Stomach (tissue), 9 donors: ENCODE data around the gene ETS1. TPM values are rescaled to one million over a fixed set of nuclear protein-coding genes. Genes with fewer than 3 reads are reported as not detected.

Experiments
- DNase-seq, 2 donors: peaks; one replicate each; pipeline versions ENCODE4 v3.0.0 to v3.0.0-alpha.2; 2013 to 2019
- H3K27ac ChIP-seq, 5 donors: fragments of 200-600 bp in 4 of 5; sonication (generic) in 4 of 5; one replicate each; pipeline ENCODE4 v1.5.1; 2013 to 2019; ENCODE audit warnings: mild to moderate bottlenecking in 1 of 5, moderate library complexity in 1 of 5
- H3K27me3 ChIP-seq, 3 donors: fragments of 200-600 bp; sonication (generic); one replicate each; pipeline ENCODE4 v1.5.1; 2017 to 2019; ENCODE audit warnings: mixed run types in 1 of 3
- H3K36me3 ChIP-seq, 4 donors: fragments of 200-600 bp; sonication (generic); 1 replicate in 3 of 4; 2 replicates in 1 of 4; pipeline ENCODE4 v1.5.1; 2016 to 2019
- H3K4me1 ChIP-seq, 4 donors: fragments of 200-600 bp; sonication (generic); one replicate each; pipeline ENCODE4 v1.5.1; 2016 to 2019
- H3K4me3 ChIP-seq, 4 donors: fragments of 200-600 bp; sonication (generic) in 3 of 4; one replicate each; pipeline ENCODE4 v1.5.1; 2016 to 2019; ENCODE audit warnings: mild to moderate bottlenecking in 1 of 4
- H3K9me3 ChIP-seq, 4 donors: fragments of 200-600 bp; sonication (generic); one replicate each; pipeline ENCODE4 v1.5.1; 2016 to 2019
- EP300 ChIP-seq: sonication (generic); formaldehyde crosslinking; IDR thresholded peaks from one replicate; pipeline ENCODE4 v1.6.1; 2017; ENCODE audit warnings: antibody characterized with exemption
- POLR2A ChIP-seq, 4 donors: fragments of 450-650 bp; IDR thresholded peaks; one replicate each; pipeline ENCODE4 v1.6.1; 2016; ENCODE audit warnings: antibody characterized with exemption in 4 of 4, control low read depth in 2 of 4, mild to moderate bottlenecking in 1 of 4, moderate library complexity in 1 of 4
- POLR2AphosphoS5 ChIP-seq, 3 donors: sonication (generic); formaldehyde crosslinking; IDR thresholded peaks; one replicate each; pipeline ENCODE4 v1.6.1; 2016; ENCODE audit warnings: antibody characterized with exemption in 3 of 3
- whole genome bisulfite sequencing, 5 donors: extraction: QIAGEN DNeasy Blood & Tissue Kit in 3 of 5; methylation state at CpG; one replicate each; pipeline versions ENCODE4 v1.1.5 to v1.1.7; 2013 to 2018; 5-methylcytosine and 5-hydroxymethylcytosine counted together
- intact Hi-C: fragments of 100-400 bp; cut with DNase I; formaldehyde crosslinking; loops from one replicate; pipeline ENCODE4 v1.15.1; 2023; ENCODE audit warnings: low total_unique reads
- polyA plus RNA-seq, 3 donors: library from polyadenylated mRNA; stranded (reverse); fragments of 200-250 nt; gene quantifications; one replicate each; pipeline ENCODE4 v1.2.3, GENCODE V29; 2013
- total RNA-seq, 5 donors: library from RNA; depleted of rRNA; stranded (reverse); fragments of >200 nt; gene quantifications; one replicate each; pipeline versions ENCODE4 v1.1.0 to v1.2.3, GENCODE V29; 2014 to 2016
- TF ChIP-seq, protein P1 (sequence below), 7 experiments: fragments of 450-650 bp in 4 of 7; fragments of 200-600 bp in 3 of 7; sonication (generic) in 3 of 7; IDR thresholded peaks; one replicate each; pipeline ENCODE4 v1.5.1; 2016 to 2019; ENCODE audit warnings: antibody characterized with exemption in 7 of 7, control low read depth in 2 of 7, mild to moderate bottlenecking in 1 of 7
- donor health status: healthy with polysubstance abuse.
- donor health status: Bipolar disorder and iron deficiency.
- donor health status: healthy.

The ETS1 gene
- total and polyA plus RNA-seq, 8 donors: 7.0 to 72.5 (median 22.5) TPM

DNA sequence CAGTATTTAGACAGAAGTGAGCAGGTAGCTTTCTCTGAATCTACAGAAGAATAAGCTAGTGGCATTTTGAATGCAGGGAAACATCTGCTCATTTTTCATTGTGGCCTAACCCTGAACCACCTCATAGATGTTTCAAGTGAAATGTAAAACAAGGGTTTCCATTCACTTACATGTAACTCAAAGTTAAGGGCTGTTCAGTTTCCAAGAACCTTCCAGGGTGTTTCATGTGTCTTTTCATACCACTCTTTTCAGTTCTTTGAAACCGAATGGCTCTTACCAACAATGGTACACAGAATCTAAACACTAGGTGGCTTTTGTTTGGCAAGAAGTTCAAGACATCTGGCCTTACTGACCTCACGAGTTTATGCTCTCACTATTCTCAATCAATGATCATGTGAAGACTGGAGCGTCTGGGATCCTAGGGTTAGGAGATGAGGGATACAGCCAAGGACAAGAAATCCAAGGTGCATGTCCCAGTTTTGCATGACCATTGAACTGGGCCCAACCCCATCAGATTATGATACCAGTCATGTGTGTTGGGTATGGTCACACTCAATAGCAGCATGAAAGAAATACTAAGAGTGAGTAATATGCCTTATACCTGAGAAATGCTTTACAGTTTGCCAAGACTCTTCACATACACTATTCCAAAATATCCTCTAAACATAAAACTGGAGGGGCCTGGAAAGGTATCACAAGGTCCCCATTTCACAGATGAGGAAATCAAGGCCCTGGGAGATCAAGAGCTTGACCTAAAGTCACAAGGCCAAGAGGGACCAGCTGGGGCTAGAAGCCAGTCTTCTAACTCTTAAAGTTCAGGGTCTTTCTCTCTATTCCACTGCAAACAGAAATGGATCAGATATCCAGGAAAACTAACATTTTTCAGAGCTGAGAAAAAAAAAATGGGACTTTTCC, 92.7 kb downstream of the ETS1 start:
- H3K27ac ChIP-seq: peak overlapping the region in 4 of 5 donors; percentile 13 to 88 (median 74)

DNA sequence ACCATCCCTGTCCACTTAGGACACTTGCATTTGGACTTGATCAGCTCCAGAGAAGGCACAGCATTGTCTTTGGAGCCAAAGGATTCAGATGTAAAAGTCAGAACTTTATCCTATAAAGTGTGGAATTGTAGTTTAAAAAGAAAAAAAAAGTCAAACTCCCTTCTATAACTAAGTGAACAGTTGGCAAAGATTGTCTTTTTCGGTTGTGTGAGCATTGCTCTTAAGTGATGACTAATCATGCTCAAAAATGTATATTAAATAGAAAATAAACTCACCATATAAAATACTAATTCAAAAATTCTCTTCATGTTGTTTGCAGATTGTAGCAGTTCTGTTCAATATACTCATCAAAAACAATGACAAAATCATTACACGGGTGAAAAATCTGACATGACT, 93.8 kb downstream of the ETS1 start:
- Histone ChIP-seq H3K9me3 (no peaks in the 10 kb centered on the region), H3K27me3 (no peaks in the 10 kb centered on the region), H3K4me3 (no peak overlapping the region), H3K4me1 (peaks cover 40 to 85% (median 48%) of the 10 kb centered on the region in 4 donors), H3K27ac (peak overlapping the region in 4 of 5 donors; percentile 34 to 65 (median 38)), H3K36me3 (peaks cover 16 to 19% (median 18%) of the 10 kb centered on the region in 4 donors)
- WGBS, 5 donors: 69 to 78% (median 71%) methylated on average over 2 of the region's 2 CpGs
- TF ChIP-seq POLR2A (IDR thresholded peaks at IDR 0.05): no peak
- TF ChIP-seq POLR2AphosphoS5 (IDR thresholded peaks at IDR 0.05): no peak
- TF ChIP-seq, protein P1, sequence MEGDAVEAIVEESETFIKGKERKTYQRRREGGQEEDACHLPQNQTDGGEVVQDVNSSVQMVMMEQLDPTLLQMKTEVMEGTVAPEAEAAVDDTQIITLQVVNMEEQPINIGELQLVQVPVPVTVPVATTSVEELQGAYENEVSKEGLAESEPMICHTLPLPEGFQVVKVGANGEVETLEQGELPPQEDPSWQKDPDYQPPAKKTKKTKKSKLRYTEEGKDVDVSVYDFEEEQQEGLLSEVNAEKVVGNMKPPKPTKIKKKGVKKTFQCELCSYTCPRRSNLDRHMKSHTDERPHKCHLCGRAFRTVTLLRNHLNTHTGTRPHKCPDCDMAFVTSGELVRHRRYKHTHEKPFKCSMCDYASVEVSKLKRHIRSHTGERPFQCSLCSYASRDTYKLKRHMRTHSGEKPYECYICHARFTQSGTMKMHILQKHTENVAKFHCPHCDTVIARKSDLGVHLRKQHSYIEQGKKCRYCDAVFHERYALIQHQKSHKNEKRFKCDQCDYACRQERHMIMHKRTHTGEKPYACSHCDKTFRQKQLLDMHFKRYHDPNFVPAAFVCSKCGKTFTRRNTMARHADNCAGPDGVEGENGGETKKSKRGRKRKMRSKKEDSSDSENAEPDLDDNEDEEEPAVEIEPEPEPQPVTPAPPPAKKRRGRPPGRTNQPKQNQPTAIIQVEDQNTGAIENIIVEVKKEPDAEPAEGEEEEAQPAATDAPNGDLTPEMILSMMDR (IDR thresholded peaks at IDR 0.05): no peak
- TF ChIP-seq EP300: no peak
- no peak for DNase-seq
- intact Hi-C loops: no loop called here

More for the DNA sequence above, 92.7 kb downstream of the ETS1 start:
- H3K4me3 ChIP-seq: no peak overlapping the region
- H3K36me3 ChIP-seq: peaks cover 6 to 8% (median 7%) of the 10 kb centered on the region in 4 donors
- no peaks in the 10 kb centered on the region for H3K27me3 ChIP-seq
- no peaks in the 10 kb centered on the region for H3K9me3 ChIP-seq
- intact Hi-C loops: no loop called here
- DNase-seq: no peak
- TF ChIP-seq POLR2A (IDR thresholded peaks at IDR 0.05) (no peak), POLR2AphosphoS5 (IDR thresholded peaks at IDR 0.05) (no peak), EP300 (no peak)
- TF ChIP-seq, protein P1 (IDR thresholded peaks at IDR 0.05): no peak
- 73 to 86% (median 83%) methylated on average over 3 of the region's 3 CpGs for WGBS, 5 donors
- peaks cover 43 to 91% (median 56%) of the 10 kb centered on the region in 4 donors for H3K4me1 ChIP-seq

DNA sequence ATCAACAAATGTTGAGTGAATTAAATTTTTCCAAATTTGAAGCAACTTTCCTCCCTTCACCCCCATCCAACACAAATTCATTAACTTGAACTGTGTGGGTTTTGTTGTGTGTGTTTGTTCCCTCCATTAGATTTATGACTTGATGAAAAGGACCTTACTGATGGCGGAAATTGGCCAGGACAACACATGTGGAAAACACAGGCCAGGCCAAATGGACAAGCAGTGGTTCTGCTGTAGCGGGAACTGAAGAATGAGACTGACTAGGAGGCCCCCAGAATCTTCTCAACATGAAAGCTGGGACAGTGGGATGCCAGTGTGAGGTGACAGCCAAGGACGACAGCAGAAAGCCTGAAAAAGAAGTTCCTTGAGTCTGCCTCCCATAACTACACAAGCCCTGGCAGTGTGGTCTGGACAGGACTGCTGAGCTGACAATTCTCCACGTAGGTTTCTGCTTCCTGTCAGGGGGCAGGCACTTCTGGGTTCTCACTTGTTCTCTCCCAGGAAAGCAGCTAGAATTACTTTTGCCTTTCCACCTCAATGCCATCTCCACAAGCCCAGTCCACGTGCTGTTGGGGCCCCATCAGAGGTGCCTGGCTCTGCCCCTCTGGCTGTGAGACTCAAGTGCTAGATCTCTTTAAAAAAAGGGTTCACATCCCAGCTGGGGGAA, 94.3 kb downstream of the ETS1 start:
- intact Hi-C loops: no loop called here

DNA sequence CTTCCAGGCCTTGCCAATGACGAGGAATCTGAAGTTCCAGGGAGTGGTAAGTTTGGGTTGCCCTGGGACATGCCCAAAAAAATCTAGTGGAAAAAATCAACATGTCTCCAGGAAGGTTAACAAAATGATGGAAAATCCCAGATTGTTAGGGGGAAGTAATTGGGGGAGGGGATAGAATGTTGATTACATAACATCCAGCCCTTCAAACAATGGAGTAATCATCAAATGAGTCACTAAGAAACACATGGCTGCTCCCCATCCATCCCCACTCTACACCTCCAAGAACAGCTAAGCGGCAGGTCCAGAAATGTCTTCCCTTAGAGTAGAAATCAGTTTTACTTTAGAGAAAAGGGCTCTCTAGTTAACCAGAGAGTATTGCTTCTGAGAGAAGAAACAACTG, 94.9 kb downstream of the ETS1 start:
- intact Hi-C loops: no loop called here
- Histone ChIP-seq H3K36me3 (peaks cover 20 to 30% (median 28%) of the 10 kb centered on the region in 4 donors), H3K27me3 (no peaks in the 10 kb centered on the region), H3K27ac (peak overlapping the region in 3 of 5 donors; percentile 35 to 65 (median 41)), H3K9me3 (no peaks in the 10 kb centered on the region), H3K4me3 (no peak overlapping the region), H3K4me1 (peaks cover 34 to 74% (median 44%) of the 10 kb centered on the region in 4 donors)
- WGBS, 5 donors: 52 to 81% (median 72%) methylated on average over 2 of the region's 2 CpGs
- no peak for DNase-seq
- TF ChIP-seq, protein P1 (IDR thresholded peaks at IDR 0.05): no peak
- no peak for TF ChIP-seq POLR2AphosphoS5 (IDR thresholded peaks at IDR 0.05)
- no peak for TF ChIP-seq EP300
- no peak for TF ChIP-seq POLR2A (IDR thresholded peaks at IDR 0.05)

More for the DNA sequence above, 94.3 kb downstream of the ETS1 start:
- no peaks in the 10 kb centered on the region for H3K27me3 ChIP-seq
- DNase-seq: no peak
- no peak overlapping the region for H3K4me3 ChIP-seq
- WGBS, 5 donors: 63 to 78% (median 73%) methylated on average over 5 of the region's 5 CpGs
- TF ChIP-seq POLR2A (IDR thresholded peaks at IDR 0.05) (no peak), EP300 (no peak), POLR2AphosphoS5 (IDR thresholded peaks at IDR 0.05) (no peak)
- TF ChIP-seq, protein P1 (IDR thresholded peaks at IDR 0.05): no peak
- peaks cover 20 to 24% (median 23%) of the 10 kb centered on the region in 4 donors for H3K36me3 ChIP-seq
- H3K27ac ChIP-seq: peak overlapping the region in 4 of 5 donors; percentile 34 to 65 (median 38)
- peaks cover 40 to 80% (median 50%) of the 10 kb centered on the region in 4 donors for H3K4me1 ChIP-seq
- H3K9me3 ChIP-seq: no peaks in the 10 kb centered on the region
